ENCODE measurements around the gene CALN1. TPM values are rescaled to one million over a fixed set of nuclear protein-coding genes. Genes with fewer than 3 reads are reported as not detected.

CALN1 gene
- total RNA-seq, 2 donors from 2014 or later = 1.1 to 1.2 TPM

DNA sequence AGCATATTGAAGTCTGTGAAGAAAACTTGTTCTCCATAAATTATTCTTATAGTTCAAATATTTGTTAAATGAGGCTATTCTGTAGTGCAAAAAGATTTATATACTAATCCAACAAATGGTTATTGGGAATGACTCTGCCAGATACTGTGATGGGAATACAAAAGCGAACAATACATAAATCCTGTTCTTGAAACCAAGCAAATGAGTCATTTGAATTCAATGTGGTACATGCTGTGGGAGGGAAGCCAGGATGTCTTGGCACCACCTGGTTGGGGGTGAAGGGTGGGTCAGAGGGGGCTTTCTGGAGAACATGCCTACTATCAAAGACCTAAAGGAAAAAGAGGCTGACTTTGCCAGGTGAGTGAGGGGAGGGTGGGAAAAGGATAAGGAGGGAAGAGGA, 594.2 kb downstream of the CALN1 start:
- Histone ChIP-seq H3K9me3 (no peaks in the 10 kb centered on the region), H3K27ac (no peak overlapping the region), H3K4me1 (replicated peaks) (no peaks in the 10 kb centered on the region), H3K27me3 (replicated peaks; ENCODE audit: insufficient read depth) (no peaks in the 10 kb centered on the region), H3K4me3 (no peak overlapping the region), H3K36me3 (no peaks in the 10 kb centered on the region)
- no peak for TF ChIP-seq CTCF (IDR thresholded peaks at IDR 0.05)
- no peak for TF ChIP-seq POLR2AphosphoS5 (IDR thresholded peaks at IDR 0.05)
- TF ChIP-seq POLR2A (IDR thresholded peaks at IDR 0.05) = no peak
- 85% methylated on average over 1 of the region's 1 CpG for WGBS
- no peak for DNase-seq (ENCODE audit: low spot score)
- intact Hi-C loops (cut with DNase I) = no loop called here

GRCh38 chr7:71808115-71808514, 604.0 kb downstream of the CALN1 start:
- TF ChIP-seq POLR2A (IDR thresholded peaks at IDR 0.05) (no peak), CTCF (IDR thresholded peaks at IDR 0.05) (no peak), POLR2AphosphoS5 (IDR thresholded peaks at IDR 0.05) (no peak)
- Histone ChIP-seq H3K9me3 (no peaks in the 10 kb centered on the region), H3K36me3 (no peaks in the 10 kb centered on the region), H3K4me3 (no peak overlapping the region), H3K4me1 (replicated peaks) (no peaks in the 10 kb centered on the region), H3K27ac (no peak overlapping the region), H3K27me3 (replicated peaks; ENCODE audit: insufficient read depth) (no peaks in the 10 kb centered on the region)
- intact Hi-C loops (cut with DNase I) = no loop called here
- DNase-seq (ENCODE audit: low spot score) = no peak
- WGBS = 43% methylated on average over 1 of the region's 1 CpG

- 75% methylated on average over 3 of the region's 3 CpGs for WGBS
- no peak for DNase-seq (ENCODE audit: low spot score)
- H3K4me3 ChIP-seq = no peak overlapping the region
- H3K27me3 ChIP-seq (replicated peaks; ENCODE audit: insufficient read depth) = no peaks in the 10 kb centered on the region
- no peaks in the 10 kb centered on the region for H3K9me3 ChIP-seq
- intact Hi-C loops (cut with DNase I) = no loop called here
- TF ChIP-seq POLR2A (IDR thresholded peaks at IDR 0.05) = no peak
- no peak for TF ChIP-seq CTCF (IDR thresholded peaks at IDR 0.05)
- TF ChIP-seq POLR2AphosphoS5 (IDR thresholded peaks at IDR 0.05) = no peak
- no peak overlapping the region for H3K27ac ChIP-seq
- no peaks in the 10 kb centered on the region for H3K4me1 ChIP-seq (replicated peaks)
- no peaks in the 10 kb centered on the region for H3K36me3 ChIP-seq
Observed at GRCh38 chr7:71804256-71804655, 607.9 kb downstream of the CALN1 start.

DNA sequence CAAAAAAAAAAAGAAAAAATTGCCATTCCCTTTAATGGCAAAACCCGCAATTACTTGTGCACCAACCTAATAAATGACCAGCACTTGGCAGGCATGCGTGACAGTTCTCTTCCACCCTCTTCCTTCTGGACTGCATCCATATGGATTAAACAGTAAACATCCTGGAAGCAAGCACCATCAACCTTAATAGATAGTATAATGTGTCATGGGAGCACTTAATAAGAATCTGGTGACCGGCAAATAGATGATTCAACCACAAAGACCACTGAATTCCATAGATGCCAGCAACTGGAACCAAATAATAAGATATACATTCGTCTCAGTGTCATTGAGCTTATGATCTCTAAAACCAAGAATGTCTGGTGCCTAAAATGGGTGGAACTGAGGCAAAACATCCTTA, 610.2 kb downstream of the CALN1 start:
- TF ChIP-seq POLR2A (IDR thresholded peaks at IDR 0.05) (no peak), POLR2AphosphoS5 (IDR thresholded peaks at IDR 0.05) (no peak), CTCF (IDR thresholded peaks at IDR 0.05) (no peak)
- Histone ChIP-seq H3K4me3 (no peak overlapping the region), H3K27me3 (replicated peaks; ENCODE audit: insufficient read depth) (no peaks in the 10 kb centered on the region), H3K36me3 (no peaks in the 10 kb centered on the region), H3K4me1 (replicated peaks) (no peaks in the 10 kb centered on the region), H3K27ac (no peak overlapping the region), H3K9me3 (no peaks in the 10 kb centered on the region)
- no peak for DNase-seq (ENCODE audit: low spot score)
- 47% methylated on average over 4 of the region's 4 CpGs for WGBS
- intact Hi-C loops (cut with DNase I) = no loop called here

- no peaks in the 10 kb centered on the region for H3K27me3 ChIP-seq (replicated peaks; ENCODE audit: insufficient read depth)
- no peak overlapping the region for H3K4me3 ChIP-seq
- no peaks in the 10 kb centered on the region for H3K9me3 ChIP-seq
- H3K36me3 ChIP-seq = no peaks in the 10 kb centered on the region
- TF ChIP-seq CTCF (IDR thresholded peaks at IDR 0.05) (no peak), POLR2AphosphoS5 (IDR thresholded peaks at IDR 0.05) (no peak), POLR2A (IDR thresholded peaks at IDR 0.05) (no peak)
- H3K27ac ChIP-seq = no peak overlapping the region
- 86% methylated on average over 11 of the region's 11 CpGs for WGBS
- H3K4me1 ChIP-seq (replicated peaks) = no peaks in the 10 kb centered on the region
- intact Hi-C loops (cut with DNase I) = no loop called here
- no peak for DNase-seq (ENCODE audit: low spot score)
Observed at GRCh38 chr7:71800321-71800720, 611.8 kb downstream of the CALN1 start.

All from prostate gland (tissue), 2 donors.